ENCODE measurements around the gene CFAP141.

CFAP141 gene

GRCh38 chr1:154222518-154222917 is 16.4 kb upstream of the CFAP141 start:
- TF ChIP-seq CSRNP3 (CRISPR knock-in tag; IDR thresholded peaks at IDR 0.05) (no peak), ZFP3 (CRISPR knock-in tag; IDR thresholded peaks at IDR 0.05) (no peak), POU6F1 (CRISPR knock-in tag; IDR thresholded peaks at IDR 0.05; ENCODE audit: borderline replicate concordance, low read depth) (no peak), ZC3H10 (CRISPR knock-in tag; IDR thresholded peaks at IDR 0.05) (no peak), BACH2 (CRISPR knock-in tag; IDR thresholded peaks at IDR 0.05; ENCODE audit: borderline replicate concordance) (no peak)
- ATAC-seq, result no peak

GRCh38 chr1:154221278-154222001 is 15.3 kb upstream of the CFAP141 start:
- no peak for TF ChIP-seq TCF4 (CRISPR knock-in tag; IDR thresholded peaks at IDR 0.05; ENCODE audit: borderline replicate concordance)
- TF ChIP-seq PATZ1 (CRISPR knock-in tag; IDR thresholded peaks at IDR 0.05; ENCODE audit: borderline replicate concordance), result peak; percentile 73
- ATAC-seq, result peak; percentile 39

GRCh38 chr1:154220970-154221277 is 14.8 kb upstream of the CFAP141 start:
- no peak for ATAC-seq
- TF ChIP-seq ZNF70 (CRISPR knock-in tag; IDR thresholded peaks at IDR 0.05) (no peak), ESRRG (CRISPR knock-in tag; IDR thresholded peaks at IDR 0.05) (no peak), ZFP30 (CRISPR knock-in tag; IDR thresholded peaks at IDR 0.05) (no peak), POU6F1 (CRISPR knock-in tag; IDR thresholded peaks at IDR 0.05; ENCODE audit: borderline replicate concordance, low read depth) (no peak), ARNTL (CRISPR knock-in tag; IDR thresholded peaks at IDR 0.05; ENCODE audit: borderline replicate concordance, low read depth) (no peak), ZNF565 (CRISPR knock-in tag; conservative IDR thresholded peaks at IDR 0.05; ENCODE audit: low read depth) (no peak), CSDC2 (CRISPR knock-in tag; IDR thresholded peaks at IDR 0.05) (no peak), OSR1 (CRISPR knock-in tag; IDR thresholded peaks at IDR 0.05) (no peak), TOX (CRISPR knock-in tag; IDR thresholded peaks at IDR 0.05; ENCODE audit: borderline replicate concordance) (no peak), GLIS3 (CRISPR knock-in tag; IDR thresholded peaks at IDR 0.05) (no peak), ZNF8 (CRISPR knock-in tag; IDR thresholded peaks at IDR 0.05) (no peak), ZC3H10 (CRISPR knock-in tag; IDR thresholded peaks at IDR 0.05) (no peak), SNAI2 (CRISPR knock-in tag; IDR thresholded peaks at IDR 0.05) (no peak), RARB (CRISPR knock-in tag; IDR thresholded peaks at IDR 0.05) (no peak), PPARA (CRISPR knock-in tag; IDR thresholded peaks at IDR 0.05; ENCODE audit: borderline replicate concordance) (no peak)

- ATAC-seq, result peak; percentile 94
- no peak for TF ChIP-seq SNAI2 (CRISPR knock-in tag; IDR thresholded peaks at IDR 0.05)
- TF ChIP-seq ZC3H10 (CRISPR knock-in tag; IDR thresholded peaks at IDR 0.05), result no peak
- peak; percentile 76; the same call in 1 of the 2 replicates for TF ChIP-seq POU6F1 (CRISPR knock-in tag; IDR thresholded peaks at IDR 0.05; ENCODE audit: borderline replicate concordance, low read depth)
- no peak for TF ChIP-seq ESRRG (CRISPR knock-in tag; IDR thresholded peaks at IDR 0.05)
- TF ChIP-seq ISL1 (CRISPR knock-in tag; IDR thresholded peaks at IDR 0.05), result no peak
- TF ChIP-seq CSDC2 (CRISPR knock-in tag; IDR thresholded peaks at IDR 0.05), result peak; percentile 50; the same call in 1 of the 2 replicates
- peak; percentile 11; the same call in 1 of the 2 replicates for TF ChIP-seq TSHZ2 (CRISPR knock-in tag; IDR thresholded peaks at IDR 0.05)
- TF ChIP-seq ZFP3 (CRISPR knock-in tag; IDR thresholded peaks at IDR 0.05), result no peak
- TF ChIP-seq ARNTL (CRISPR knock-in tag; IDR thresholded peaks at IDR 0.05; ENCODE audit: borderline replicate concordance, low read depth), result 0 out of 2 replicates have a peak, but pooled peaks have one; percentile 35
- 0 out of 2 replicates have a peak, but pooled peaks have one; percentile 24 for TF ChIP-seq RARB (CRISPR knock-in tag; IDR thresholded peaks at IDR 0.05)
Observed at GRCh38 chr1:154220071-154220969, 14.2 kb upstream of the CFAP141 start, which contains the start of gene UBAP2L. Gene UBAP2L (plus strand): TSS chr1:154220955. CDS start chr1:154225124, 4,169 bp downstream.
